OCI-LY7 (cell line): Measurements from ENCODE around the gene TRAPPC14. TPM values are rescaled to one million over a fixed set of nuclear protein-coding genes. Genes with fewer than 3 reads are reported as not detected.

Experiments used
- BruUV-seq: library from RNA; stranded (reverse); fragments of 400-500 nt; replicated peaks from 2 replicates; lab custom pipeline; 2021; lab: Mats Ljungman, UMichigan
- CTCF ChIA-PET: fragments of 300-600 bp; sonication (Branson Sonifier 250); formaldehyde crosslinking; loops from one replicate; lab custom pipeline; 2022; ENCODE audit warnings: antibody characterized with exemption; ENCODE audit not compliant: unreplicated experiment; lab: Charles Lee
- POLR2A ChIA-PET: fragments of 300-600 bp; sonication (Branson Sonifier 250); formaldehyde crosslinking; loops from one replicate; lab custom pipeline; 2022; ENCODE audit warnings: antibody characterized with exemption; lab: Charles Lee
- DNase-seq: peaks from one replicate; pipeline ENCODE4 v3.0.0-alpha.2; 2015; ENCODE audit warnings: low spot score
- H2AFZ ChIP-seq: fragments of 200-600 bp; sonication (generic), shearing (Covaris generic); 2 replicates; pipeline ENCODE4 v1.6.1; 2014; ENCODE audit warnings: mild to moderate bottlenecking, antibody characterized with exemption, low read length, moderate library complexity
- H3K27ac ChIP-seq: fragments of 200-600 bp; sonication (generic); 2 replicates; pipeline ENCODE4 v1.5.1; 2014; ENCODE audit warnings: mixed run types, low read depth, mild to moderate bottlenecking, moderate library complexity, low read length, inconsistent platforms; ENCODE audit not compliant: poor library complexity, severe bottlenecking
- H3K36me3 ChIP-seq: fragments of 200-600 bp; sonication (generic); 2 replicates; pipeline ENCODE4 v1.6.1; 2014; ENCODE audit warnings: mild to moderate bottlenecking, antibody characterized with exemption, low read length, moderate library complexity, mixed read lengths; ENCODE audit not compliant: insufficient read depth
- H3K4me1 ChIP-seq: fragments of 200-600 bp; sonication (generic); 2 replicates; pipeline ENCODE4 v1.5.1; 2014; ENCODE audit warnings: mild to moderate bottlenecking, low read length; ENCODE audit not compliant: insufficient read depth, poor library complexity, severe bottlenecking
- H3K4me2 ChIP-seq: fragments of 200-600 bp; sonication (generic); 2 replicates; pipeline ENCODE4 v1.6.1; 2014; ENCODE audit warnings: mild to moderate bottlenecking, low read length
- H3K4me3 ChIP-seq: fragments of 200-600 bp; sonication (generic); 2 replicates; pipeline ENCODE4 v1.5.1; 2014; ENCODE audit warnings: mild to moderate bottlenecking, low read depth, low read length; ENCODE audit not compliant: poor library complexity, severe bottlenecking
- H3K79me2 ChIP-seq: fragments of 200-600 bp; sonication (generic); 2 replicates; pipeline ENCODE4 v1.6.1; 2016; ENCODE audit warnings: low read depth, mild to moderate bottlenecking, low read length, moderate library complexity, mixed read lengths; ENCODE audit not compliant: insufficient read depth
- H3K9me2 ChIP-seq: fragments of 200-600 bp; sonication (generic); 2 replicates; pipeline ENCODE4 v1.6.1; 2016; ENCODE audit warnings: mild to moderate bottlenecking, low read length, mixed read lengths; ENCODE audit not compliant: insufficient read depth
- H3K9me3 ChIP-seq: fragments of 200-600 bp; sonication (generic); 2 replicates; pipeline ENCODE4 v1.6.1; 2014; ENCODE audit warnings: mild to moderate bottlenecking, mixed run types, low read length, mixed read lengths
- H4K20me1 ChIP-seq: fragments of 200-600 bp; sonication (generic); 2 replicates; pipeline ENCODE4 v1.6.1; 2014; ENCODE audit warnings: mild to moderate bottlenecking, antibody characterized with exemption, low read length, moderate library complexity, mixed read lengths; ENCODE audit not compliant: insufficient read depth
- EZH2phosphoT487 ChIP-seq: fragments of 200-600 bp; sonication (generic); IDR thresholded peaks from 2 replicates; pipeline ENCODE4 v1.6.1; 2018; ENCODE audit warnings: low read depth, borderline replicate concordance, mild to moderate bottlenecking, mixed run types, antibody characterized with exemption, low read length, moderate library complexity, mixed read lengths
- intact Hi-C: fragments of 100-400 bp; cut with micrococcal nuclease; formaldehyde crosslinking; loops from one replicate; pipeline ENCODE4 v1.10.0; 2022; ENCODE audit not compliant: unreplicated experiment
- total RNA-seq, 2 experiments: library from RNA; depleted of rRNA in 1 of 2; stranded (reverse); fragments of >200 nt in 1 of 2; shearing (Covaris generic) in 1 of 2; gene quantifications; 2 replicates each; pipeline ENCODE4 v1.2.3, GENCODE V29; 2014 to 2022
- TF ChIP-seq, protein P1 (sequence below): fragments of 200-600 bp; sonication (generic); conservative IDR thresholded peaks from 2 replicates; pipeline ENCODE4 v1.5.1; 2014; ENCODE audit warnings: mild to moderate bottlenecking, antibody characterized with exemption, low read length, moderate library complexity, mixed read lengths

Gene TRAPPC14
- total RNA-seq, 2 experiments from 2014 or later: 38.8 to 41.6 TPM

DNA sequence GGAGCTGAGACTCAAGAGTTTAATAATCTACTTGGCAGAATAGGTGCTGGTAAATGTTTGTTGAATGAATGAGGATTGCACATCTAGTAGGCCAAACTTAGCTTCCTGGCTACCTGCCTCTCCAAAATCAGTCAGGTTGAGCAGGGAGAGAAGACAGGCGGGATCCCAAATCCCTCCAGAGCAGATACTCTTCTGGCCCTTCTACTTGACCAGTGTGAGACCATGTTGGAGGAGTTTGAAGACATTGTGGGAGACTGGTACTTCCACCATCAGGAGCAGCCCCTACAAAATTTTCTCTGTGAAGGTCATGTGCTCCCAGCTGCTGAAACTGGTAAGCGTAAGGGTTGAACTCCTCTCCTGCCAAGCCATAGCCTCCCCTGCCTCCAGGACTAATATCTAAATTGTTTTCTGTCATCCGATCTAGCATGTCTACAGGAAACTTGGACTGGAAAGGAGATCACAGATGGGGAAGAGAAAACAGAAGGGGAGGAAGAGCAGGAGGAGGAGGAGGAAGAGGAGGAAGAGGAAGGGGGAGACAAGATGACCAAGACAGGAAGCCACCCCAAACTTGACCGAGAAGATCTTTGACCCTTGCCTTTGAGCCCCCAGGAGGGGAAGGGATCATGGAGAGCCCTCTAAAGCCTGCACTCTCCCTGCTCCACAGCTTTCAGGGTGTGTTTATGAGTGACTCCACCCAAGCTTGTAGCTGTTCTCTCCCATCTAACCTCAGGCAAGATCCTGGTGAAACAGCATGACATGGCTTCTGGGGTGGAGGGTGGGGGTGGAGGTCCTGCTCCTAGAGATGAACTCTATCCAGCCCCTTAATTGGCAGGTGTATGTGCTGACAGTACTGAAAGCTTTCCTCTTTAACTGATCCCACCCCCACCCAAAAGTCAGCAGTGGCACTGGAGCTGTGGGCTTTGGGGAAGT, 34.0 kb downstream of the TRAPPC14 start:
- TSS peak; percentile 52 for BruUV-seq
- no peak overlapping the region for H3K4me3 ChIP-seq
- H3K27ac ChIP-seq: peak overlapping the region; percentile 27
- H4K20me1 ChIP-seq: no peaks in the 10 kb centered on the region
- POLR2A ChIA-PET: interaction anchor here (0.8 to 2.9 kb wide), 2 partner anchors 23 to 109 kb away, joined by 5 to 22 read pairs; partner anchors contain the start of genes AP4M1, MCM7 and ZKSCAN1
- H3K9me3 ChIP-seq: no peaks in the 10 kb centered on the region
- H2AFZ ChIP-seq: no peak overlapping the region
- no peak for TF ChIP-seq EZH2phosphoT487
- TF ChIP-seq, protein P1, sequence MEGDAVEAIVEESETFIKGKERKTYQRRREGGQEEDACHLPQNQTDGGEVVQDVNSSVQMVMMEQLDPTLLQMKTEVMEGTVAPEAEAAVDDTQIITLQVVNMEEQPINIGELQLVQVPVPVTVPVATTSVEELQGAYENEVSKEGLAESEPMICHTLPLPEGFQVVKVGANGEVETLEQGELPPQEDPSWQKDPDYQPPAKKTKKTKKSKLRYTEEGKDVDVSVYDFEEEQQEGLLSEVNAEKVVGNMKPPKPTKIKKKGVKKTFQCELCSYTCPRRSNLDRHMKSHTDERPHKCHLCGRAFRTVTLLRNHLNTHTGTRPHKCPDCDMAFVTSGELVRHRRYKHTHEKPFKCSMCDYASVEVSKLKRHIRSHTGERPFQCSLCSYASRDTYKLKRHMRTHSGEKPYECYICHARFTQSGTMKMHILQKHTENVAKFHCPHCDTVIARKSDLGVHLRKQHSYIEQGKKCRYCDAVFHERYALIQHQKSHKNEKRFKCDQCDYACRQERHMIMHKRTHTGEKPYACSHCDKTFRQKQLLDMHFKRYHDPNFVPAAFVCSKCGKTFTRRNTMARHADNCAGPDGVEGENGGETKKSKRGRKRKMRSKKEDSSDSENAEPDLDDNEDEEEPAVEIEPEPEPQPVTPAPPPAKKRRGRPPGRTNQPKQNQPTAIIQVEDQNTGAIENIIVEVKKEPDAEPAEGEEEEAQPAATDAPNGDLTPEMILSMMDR: no peak
- peaks cover 46% of the 10 kb centered on the region for H3K4me1 ChIP-seq
- peaks cover 17% of the 10 kb centered on the region; the same call in 1 of the 2 replicates for H3K79me2 ChIP-seq
- peaks cover 24% of the 10 kb centered on the region; the same call in 1 of the 2 replicates for H3K36me3 ChIP-seq
- CTCF ChIA-PET: interaction anchor here (0.8 to 1.5 kb wide), 3 partner anchors 23 to 283 kb away, joined by 3 to 5 read pairs (median 3); partner anchors contain the start of gene AP4M1
- H3K9me2 ChIP-seq: no peaks in the 10 kb centered on the region
- intact Hi-C loops: loop anchor here (5.0 kb wide), 1 partner anchor 42 kb away; the partner anchor contains the start of gene ZNF3
- DNase-seq: no peak
- H3K4me2 ChIP-seq: peak overlapping the region; percentile 91

DNA sequence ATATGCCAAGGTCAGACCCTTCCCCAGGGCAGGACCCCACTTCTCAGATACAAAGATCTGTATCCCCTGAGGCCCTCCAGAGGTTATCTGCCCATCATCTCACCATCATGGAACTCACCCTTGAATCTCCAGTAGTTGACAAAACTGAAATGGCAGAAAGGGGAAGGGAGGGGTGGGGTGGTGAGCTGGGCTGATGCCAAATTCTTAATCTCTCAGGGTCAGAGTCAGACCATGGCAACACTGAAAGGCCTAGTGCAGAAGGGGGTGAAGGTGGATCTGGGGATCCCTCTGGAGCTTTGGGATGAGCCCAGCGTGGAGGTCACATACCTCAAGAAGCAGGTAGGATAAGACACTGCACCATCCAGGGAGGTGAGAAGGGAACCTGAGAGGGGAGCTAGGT, 36.0 kb downstream of the TRAPPC14 start:
- no TSS peak for BruUV-seq
- intact Hi-C loops: no loop called here
- Histone ChIP-seq H3K4me2 (no peak overlapping the region), H3K79me2 (peaks cover 27% of the 10 kb centered on the region; the same call in 1 of the 2 replicates), H2AFZ (no peak overlapping the region), H3K9me2 (no peaks in the 10 kb centered on the region), H3K36me3 (peaks cover 25% of the 10 kb centered on the region; the same call in 1 of the 2 replicates), H3K9me3 (no peaks in the 10 kb centered on the region), H3K4me3 (no peak overlapping the region), H3K27ac (no peak overlapping the region), H4K20me1 (no peaks in the 10 kb centered on the region), H3K4me1 (peaks cover 35% of the 10 kb centered on the region)
- CTCF ChIA-PET: no interaction called here
- POLR2A ChIA-PET: interaction anchor here (0.7 to 1.2 kb wide), 2 partner anchors 20 to 22 kb away, joined by 3 to 4 read pairs; no protein-coding TSS in a partner anchor
- DNase-seq: no peak
- TF ChIP-seq, protein P1: no peak
- TF ChIP-seq EZH2phosphoT487: no peak
